Smooth muscle cell of the brain vasculature (primary cell): ENCODE measurements around the gene SPRTN.

Experiments used
- DNase-seq: peaks from one replicate; pipeline ENCODE4 v3.0.0-alpha.2; 2012; ENCODE audit warnings: low read depth, low spot score

Gene SPRTN

GRCh38 chr1:231376875-231377549 lies 38.9 kb downstream of the SPRTN start:
- DNase-seq, result no peak

- no peak for DNase-seq
These were observed 43.6 kb downstream of the SPRTN start for GRCh38 chr1:231381729-231382128.

- no peak for DNase-seq
These were observed 44.3 kb downstream of the SPRTN start for GRCh38 chr1:231382426-231382825.

- DNase-seq, result no peak
These were observed 45.2 kb downstream of the SPRTN start for GRCh38 chr1:231383159-231383860.

- DNase-seq, result no peak
These were observed 46.8 kb downstream of the SPRTN start for GRCh38 chr1:231384696-231385415.

- DNase-seq, result no peak
These were observed 47.3 kb downstream of the SPRTN start for GRCh38 chr1:231385416-231385748.

GRCh38 chr1:231386466-231386865 lies 48.4 kb downstream of the SPRTN start:
- DNase-seq, result no peak

- no peak for DNase-seq
These were observed 49.9 kb downstream of the SPRTN start for GRCh38 chr1:231387770-231388669.

- DNase-seq, result no peak
These were observed 52.0 kb downstream of the SPRTN start for GRCh38 chr1:231390071-231390470.

- DNase-seq, result no peak
These were observed 54.5 kb downstream of the SPRTN start for GRCh38 chr1:231392389-231393131.

- no peak for DNase-seq
These were observed 55.6 kb downstream of the SPRTN start for GRCh38 chr1:231393668-231394067.

- DNase-seq, result peak; percentile 58
These were observed 57.2 kb downstream of the SPRTN start for GRCh38 chr1:231395076-231395997.

GRCh38 chr1:231395998-231396390 lies 57.9 kb downstream of the SPRTN start:
- no peak for DNase-seq

GRCh38 chr1:231396643-231397042 lies 58.5 kb downstream of the SPRTN start:
- no peak for DNase-seq

GRCh38 chr1:231397886-231398671 lies 60.0 kb downstream of the SPRTN start:
- DNase-seq, result no peak

- DNase-seq, result no peak
These were observed 63.4 kb downstream of the SPRTN start for GRCh38 chr1:231401478-231401877.

GRCh38 chr1:231404318-231404717 lies 66.2 kb downstream of the SPRTN start:
- DNase-seq, result no peak
